ENCODE measurements around the gene NUDT2.
"Not testable (repeated sequence)": the region's sequence is repeated elsewhere in the genome, so short reads cannot be mapped to it uniquely, and the experiment has no call there.

NUDT2 gene

DNA sequence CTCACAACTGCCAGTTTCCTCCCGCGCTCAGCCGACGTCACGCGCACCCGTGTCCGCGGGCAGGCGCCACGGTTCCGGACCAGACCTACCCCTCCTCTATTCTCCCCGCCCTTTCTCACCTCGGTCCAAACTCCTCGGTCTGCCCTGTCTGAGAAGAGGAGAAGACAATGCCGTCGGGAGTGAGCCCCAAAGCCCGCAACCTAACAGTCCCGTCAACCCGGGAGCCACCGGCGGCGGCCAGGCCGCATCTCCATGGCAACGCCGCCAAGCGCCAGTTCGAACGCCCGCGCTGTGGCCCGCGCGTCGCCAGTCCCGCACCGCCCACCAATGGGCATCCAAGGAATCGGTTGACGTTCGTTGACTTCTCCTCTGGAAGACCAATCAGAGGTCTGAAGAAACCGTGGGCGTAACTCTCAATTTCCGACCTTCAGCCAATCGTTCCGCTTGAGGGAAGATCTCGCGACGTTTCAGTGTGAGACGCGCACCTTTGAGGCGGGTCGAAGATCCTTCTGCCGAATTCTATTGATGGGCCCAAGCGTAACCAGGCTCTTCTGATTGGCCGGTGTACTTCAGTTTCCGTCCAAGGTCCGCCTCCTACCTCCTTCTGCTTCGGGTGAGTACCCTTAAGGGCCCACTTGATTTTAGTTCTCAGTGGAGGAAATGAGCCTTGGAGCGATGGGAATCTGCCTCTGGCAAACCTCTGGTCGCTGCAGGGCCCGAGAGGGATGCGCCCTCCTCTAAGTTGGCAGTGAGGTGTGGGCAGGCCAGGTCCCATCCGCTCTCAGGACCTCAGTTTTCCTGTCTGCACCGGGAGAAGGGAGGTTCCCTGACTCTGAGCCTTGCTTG lies at the start of gene NUDT2, which contains the start of gene KIF24:
Gene NUDT2, plus strand, starts transcription at position 583 of the 846 bp plus-strand sequence. CDS start 9,471 bp downstream, outside the sequence.
Gene KIF24, minus strand, starts transcription at position 282 of the 846 bp plus-strand sequence. CDS start 17,922 bp downstream, outside the sequence.
- DNase-seq, result peak; percentile 87 to 98 (median 96)

DNA sequence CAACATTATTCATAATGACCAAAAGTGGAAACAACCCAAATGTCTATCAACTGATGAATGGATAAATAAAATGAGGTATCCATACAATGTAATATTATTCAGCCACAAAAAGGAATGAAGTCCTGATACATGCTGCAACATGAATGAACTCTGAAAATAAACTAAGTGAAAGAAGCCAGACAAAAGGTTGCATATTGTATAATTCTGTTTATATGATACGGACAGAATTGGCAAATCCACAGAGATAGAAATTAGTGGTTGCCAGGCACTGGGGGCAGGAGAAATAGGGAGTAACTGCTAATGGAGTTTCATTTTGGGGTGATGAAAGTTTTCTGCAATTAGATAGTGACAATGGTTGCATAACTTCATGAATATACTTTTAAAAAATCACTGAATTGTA lies 47.3 kb upstream of the NUDT2 start:
- no peak for DNase-seq

DNA sequence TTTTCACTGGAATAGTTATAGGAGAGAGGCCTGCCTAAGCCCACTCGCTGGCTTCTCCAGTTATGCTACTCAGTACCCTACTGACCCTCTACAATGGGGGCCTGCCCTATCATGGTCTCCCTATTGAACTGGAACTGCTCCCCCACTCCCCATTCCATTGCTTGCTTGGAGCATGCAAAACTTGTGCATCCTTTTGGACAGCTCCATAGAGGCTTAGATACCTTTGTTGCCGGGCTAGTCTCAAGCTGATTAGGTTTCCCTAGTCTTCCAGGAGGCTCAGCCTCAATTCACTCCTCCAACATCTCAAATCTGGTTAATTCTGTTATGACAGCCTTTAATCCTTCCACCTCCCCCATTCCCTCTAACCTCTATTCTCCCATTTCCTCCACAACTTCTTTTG lies 40.2 kb upstream of the NUDT2 start:
- DNase-seq, result no peak

DNA sequence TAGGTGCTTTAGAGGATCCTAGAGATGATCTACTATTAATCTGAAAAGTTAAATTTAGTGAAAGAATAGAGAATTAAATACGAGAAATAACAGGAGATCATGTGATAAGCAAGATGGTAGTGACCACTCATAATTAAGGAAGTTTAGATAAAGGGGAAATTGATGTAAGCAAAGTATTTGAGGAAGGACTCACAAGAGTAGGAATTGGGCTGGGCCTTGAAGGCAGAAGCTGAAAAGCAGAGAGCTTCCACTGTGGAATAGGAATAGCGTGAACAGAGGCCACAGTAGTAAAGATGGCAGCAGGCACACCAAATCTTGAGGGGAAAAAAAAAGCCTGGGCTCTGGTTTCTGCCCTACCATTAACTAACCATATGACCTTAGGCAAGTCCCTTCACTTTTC lies 38.3 kb upstream of the NUDT2 start:
- no peak for DNase-seq

DNA sequence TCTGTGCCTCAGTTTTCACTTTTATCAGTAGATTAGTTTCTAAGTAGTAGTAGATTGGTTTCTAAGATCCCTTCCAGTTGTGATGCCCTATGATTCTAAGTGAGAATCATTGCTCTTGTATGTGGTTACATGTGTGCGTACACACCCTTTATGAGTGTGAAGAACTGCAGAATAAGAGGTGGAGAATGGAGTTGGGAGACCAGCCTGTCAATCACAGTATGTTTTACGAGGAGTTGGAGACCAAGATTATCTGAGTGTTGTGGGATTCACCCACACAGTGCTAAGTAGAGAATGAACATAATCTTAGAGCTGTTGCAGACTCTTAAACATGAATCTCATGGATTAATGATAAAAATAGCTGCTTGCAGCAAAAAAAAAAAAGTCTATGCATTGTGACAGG lies 37.9 kb upstream of the NUDT2 start:
- DNase-seq, result no peak

DNA sequence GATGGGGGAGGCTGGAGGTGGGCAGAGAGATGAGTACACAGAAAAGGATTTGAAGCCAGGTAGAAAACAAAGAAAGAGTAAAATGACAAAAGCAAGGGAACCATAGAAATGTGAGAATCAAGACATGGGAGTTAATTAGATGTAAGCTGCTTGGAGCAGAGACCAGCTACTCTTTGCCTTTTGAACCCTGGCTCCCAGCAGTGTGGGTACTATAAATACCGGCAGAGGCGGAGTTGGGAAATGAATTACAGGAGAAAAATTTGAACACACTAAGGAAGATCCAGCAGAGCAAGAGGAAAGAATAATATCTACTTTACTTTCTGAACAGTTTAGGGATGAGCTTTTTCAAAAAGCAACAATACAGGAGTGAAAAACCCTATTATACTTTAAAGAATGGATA lies 36.8 kb upstream of the NUDT2 start:
- DNase-seq, result no peak

DNA sequence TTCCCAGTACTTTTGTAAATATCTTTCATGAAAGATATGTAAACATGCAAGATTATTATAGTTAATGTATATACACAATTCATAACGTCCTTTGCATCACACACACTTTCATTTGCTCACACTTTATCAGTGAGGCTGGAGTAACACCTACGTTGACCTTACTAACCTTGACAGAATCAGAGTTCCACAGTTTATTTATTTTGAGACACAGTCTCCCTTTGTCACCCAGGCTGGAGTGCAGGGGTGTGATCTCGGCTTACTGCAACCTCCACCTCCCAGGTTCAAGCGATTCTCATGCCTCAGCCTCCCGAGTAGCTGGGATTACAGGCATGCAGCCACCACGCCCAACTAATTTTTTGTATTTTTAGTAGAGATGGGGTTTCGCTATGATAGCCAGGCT lies 28.3 kb upstream of the NUDT2 start:
- DNase-seq, result not testable (repeated sequence)

DNA sequence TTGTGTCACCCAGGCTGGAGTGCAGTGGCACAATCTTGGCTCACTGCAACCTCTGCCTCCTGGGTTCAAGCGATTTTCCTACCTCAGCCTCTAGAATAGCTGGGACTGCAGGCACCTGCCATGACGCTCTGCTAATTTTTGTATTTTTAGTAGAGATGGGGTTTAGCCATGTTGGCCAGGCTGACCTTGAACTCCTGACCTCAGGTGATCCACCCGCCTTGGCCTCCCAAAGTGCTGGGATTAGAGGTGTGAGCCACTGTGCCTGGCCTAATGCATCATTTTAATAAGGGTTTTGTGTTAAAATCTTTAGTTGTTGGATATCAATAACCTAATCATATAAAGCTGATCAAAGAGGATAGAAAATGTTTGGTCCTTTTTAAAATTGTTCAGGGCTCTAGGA lies 21.1 kb upstream of the NUDT2 start:
- DNase-seq, result not testable (repeated sequence)

DNA sequence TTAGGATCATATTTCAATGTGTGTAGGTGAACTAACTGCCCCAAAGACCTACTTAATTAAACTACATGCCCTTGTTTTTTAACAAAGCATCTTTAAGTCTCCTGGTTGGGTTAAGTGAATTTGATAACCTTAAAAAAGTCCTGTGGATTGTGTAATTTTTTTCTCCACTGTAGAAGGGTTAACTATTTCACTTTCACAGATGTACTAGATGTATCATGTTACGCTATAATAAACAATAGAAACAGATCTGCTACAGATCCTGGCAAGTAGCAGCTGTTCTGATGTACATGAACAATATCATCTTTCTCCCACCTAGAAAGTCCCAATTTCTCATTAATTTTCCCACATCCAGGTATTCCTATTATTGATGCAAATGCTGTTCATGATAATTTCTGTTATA lies 19.2 kb upstream of the NUDT2 start:
- DNase-seq, result no peak

DNA sequence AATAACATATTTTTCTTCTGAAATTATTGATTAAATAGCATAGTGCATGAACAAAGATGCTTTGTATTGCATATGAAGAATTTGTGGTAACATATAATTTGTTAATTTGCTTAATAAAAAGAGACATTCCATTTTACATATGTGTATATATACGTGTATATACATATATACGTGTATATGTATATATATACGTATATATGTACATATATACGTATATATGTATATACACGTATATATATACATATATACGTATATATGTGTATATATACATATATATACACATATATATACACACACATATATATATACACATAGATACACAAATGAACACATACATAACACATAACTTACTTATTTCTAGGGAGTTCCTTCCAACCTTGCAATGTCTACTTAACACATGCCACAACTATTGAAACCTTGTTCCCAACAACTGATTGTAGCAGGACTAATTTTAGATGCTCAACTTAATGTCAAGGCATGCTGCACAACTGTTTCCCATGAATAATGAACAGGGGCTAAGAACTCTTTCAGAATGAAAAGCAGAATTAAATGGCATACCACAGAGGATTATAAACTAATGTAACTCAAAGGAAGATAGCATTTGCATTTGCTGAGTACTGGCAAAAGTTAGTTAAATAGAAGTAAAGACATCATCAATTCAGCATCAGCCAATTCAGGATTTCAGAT lies 17.7 kb upstream of the NUDT2 start:
- no peak for DNase-seq

DNA sequence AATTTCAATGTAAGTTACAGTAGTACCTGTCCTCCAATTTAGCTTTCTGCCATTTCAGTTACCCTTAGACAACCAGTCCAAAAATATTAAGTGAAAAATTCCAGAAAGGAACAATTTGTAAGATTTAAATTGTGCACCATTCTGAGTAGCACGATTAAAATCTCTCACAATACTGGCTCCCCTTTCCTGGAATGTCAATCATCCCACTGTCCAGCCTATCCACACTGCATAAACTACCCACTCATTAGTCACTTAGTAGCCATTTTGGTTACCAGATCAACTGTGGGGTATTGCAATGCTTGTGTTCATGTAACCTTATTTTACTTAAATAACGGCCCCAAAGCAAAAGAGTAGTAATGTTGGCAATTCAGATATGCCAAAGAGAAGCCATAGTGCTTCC lies 11.9 kb upstream of the NUDT2 start:
- no peak for DNase-seq

DNA sequence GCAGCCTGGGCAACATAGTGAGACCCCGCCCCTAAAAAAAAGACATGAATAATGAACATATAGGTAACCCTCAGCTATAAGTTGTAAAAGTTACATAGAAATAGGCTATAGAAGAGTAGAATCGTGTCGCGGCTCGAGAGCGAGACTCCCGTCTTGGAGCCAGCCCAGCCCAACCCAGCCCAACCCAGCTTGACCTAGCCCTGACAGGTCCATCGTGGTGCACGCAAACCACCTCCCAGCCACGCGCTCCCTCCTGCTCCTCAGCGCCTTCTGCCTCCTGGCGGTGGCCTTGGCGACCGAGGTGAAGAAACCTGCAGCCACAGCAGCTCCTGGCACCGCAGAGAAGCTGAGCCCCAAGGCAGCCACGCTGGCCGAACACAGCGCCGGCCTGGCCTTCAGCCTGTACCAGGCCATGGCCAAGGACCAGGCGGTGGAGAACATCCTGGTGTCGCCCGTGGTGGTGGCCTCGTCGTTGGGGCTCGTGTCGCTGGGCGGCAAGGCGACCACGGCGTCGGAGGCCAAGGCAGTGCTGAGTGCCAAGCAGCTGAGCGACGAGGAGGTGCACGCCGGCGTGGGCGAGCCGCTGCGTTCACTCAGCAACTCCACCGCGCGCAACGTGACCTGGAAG lies 11.1 kb upstream of the NUDT2 start:
- no peak for DNase-seq

DNA sequence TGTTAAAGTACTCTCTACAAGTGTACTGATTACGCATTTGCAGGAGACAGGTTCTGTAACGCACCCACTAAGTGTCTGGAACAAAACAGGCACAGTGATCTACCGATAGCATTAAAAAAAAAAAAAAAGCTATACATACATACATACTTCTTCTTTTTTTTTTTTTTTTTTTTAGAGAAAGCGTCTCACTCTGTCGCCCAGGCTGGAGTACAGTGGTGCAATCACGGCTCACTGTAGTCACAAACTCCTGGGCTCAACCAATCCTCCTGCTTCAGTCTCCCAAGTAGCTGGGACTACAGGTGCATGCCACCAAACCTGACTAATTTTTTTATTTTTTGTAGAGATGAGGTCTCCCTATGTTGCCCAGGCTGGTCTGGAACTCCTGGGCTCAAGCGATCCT lies 7.9 kb upstream of the NUDT2 start:
- no peak for DNase-seq

DNA sequence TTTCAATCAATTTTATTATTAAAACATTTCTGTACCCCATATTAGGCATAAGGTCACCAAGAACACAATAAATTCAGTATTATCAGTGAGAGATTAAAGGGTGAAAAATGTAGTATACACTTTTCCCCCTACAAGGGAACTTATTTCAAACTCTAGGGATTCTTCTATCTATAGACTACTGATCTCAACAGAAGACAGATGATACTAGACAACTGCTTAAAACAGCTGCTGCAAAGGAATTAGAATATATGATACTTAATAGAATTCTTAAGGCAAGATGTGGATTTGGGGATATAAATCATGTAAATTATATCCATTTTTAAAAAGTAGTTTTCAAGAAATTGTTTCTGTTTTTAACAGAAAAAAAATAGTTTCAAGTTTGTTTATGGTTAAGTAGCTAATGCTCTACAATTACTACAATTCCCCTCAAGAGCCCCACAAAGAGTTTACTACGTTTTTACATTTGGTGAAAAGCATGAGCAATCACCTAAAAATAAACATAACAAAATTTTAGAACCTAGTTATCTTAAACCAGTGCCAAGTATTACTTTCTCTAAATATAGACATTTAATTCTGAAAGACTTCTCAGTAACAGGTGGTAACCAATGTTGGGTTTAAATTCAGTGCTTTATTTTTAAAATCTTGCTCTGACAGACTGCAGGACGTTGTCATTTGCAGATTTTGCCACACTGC lies 6.3 kb upstream of the NUDT2 start:
- no peak for DNase-seq

DNA sequence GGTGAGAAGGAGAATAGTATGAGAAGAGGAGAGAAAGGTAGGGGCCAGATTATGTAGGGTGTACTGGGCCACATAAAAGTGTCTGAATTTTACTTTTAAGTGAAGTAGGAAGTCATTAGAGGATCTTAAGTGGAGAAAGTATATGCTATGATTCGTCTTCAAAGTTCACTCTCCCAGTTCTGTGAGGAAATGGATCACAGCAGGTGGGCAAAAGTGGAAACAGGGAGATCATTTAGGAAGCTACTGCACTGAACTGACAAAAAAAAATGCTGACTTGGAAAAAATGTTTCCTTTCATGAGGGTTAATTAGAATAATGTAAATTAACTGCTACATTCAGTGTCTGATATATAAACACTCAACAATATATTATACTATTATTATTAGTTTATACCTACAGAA lies 2.7 kb upstream of the NUDT2 start:
- no peak for DNase-seq

DNA sequence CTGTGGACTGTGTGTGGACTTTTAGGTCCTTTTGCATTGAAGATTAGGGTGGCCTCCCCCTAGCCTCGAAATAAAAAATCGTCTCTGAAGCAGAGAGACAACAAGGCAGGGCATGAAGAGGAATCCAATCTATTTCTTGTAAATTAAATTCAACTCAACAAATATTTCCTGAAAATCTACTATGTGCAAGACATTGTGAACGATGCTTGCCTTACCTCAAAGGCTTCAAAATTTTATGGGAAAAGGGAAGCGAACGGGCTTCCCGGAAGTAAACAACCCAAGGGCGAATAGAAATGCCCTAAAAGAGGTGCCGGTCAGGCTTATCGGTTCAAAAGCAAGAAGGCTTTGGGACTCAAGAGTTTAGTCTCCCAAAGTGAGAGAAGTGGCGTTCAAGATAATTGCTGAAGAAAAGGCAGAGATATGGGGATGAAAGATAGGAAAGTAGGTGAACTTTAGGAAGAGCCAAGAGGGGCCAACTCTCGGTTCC lies 826 bp upstream of the NUDT2 start:
- DNase-seq, result no peak

DNA sequence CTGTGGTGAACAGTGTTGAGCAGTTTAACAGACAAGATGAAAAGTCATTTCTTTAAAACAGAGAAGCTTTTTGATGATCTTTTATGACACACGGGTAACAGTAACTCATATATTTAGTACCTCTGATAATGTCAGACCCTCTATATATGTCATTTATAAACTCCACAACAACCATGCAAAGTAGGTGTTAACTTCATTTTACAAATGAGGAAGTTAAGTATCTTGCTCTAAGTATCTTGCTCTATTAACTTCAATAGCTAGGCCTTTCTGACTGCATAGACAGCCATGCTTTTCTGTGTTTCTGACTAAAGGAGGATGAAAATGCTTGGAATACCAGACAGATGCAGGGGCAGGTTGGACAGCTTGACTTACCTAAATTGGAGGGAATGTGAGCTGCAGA lies 1.8 kb downstream of the NUDT2 start:
- no peak for DNase-seq

DNA sequence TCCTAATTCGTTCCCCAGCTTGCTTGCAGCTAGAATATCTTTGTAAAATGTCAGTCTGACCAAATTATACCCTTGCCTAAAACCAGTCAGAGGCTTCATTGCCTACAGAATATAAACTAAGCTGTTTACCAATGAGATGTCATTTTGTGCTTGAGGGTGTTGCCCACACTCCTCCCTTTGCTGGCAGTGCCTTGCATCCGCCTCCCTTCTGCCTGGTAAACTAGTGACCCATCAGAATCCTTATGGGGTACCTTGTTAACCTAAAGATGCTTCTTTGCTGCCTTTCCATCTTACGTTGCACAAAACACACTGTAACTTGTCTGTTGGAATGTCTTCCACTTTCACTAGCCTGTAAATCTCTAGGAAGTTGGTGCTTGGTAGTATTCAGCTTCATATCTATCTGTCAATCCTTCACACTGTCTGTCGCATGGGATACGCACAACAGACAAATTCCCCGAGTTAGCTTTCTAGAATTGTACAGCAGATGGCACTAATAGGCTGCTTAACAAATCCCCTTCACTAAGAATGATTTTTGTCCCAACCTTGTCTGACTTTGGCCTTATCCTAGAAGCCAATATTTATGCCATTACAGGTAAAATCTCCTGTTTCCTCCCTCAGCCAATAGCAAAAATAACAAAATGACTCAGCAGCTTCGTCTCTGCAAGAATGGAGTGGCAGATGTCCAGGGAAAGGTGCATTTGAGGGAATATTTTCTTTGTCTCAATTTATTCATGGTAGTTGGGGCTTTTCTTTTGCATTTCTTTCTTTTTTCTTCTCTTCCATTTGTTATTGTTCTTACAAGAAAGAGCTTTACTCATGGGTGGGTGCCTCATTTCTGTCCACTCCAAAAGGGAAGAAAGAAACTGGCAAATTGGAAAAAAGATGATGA lies 3.0 kb downstream of the NUDT2 start:
- peak in 3 of 6 experiments; percentile 2 to 41 (median 33) for DNase-seq

DNA sequence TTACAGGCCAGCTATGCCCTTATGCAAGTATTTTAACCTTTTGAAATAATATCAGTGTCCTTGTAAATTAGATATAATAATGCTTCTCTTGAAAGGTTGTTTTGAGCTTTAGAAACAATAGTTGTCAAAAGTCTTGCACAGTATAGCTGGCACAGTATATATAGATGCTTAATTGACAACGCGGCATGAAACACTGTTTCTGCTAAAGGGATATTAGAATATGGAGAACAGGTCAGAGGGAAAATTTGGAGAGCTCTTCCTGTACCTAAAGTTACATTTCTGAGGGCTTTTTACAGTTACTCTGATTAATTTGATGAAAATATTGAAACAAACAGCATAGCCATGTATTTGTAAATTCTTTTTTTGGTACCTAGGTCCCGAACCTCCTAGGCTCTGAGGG lies 4.5 kb downstream of the NUDT2 start:
- no peak for DNase-seq

DNA sequence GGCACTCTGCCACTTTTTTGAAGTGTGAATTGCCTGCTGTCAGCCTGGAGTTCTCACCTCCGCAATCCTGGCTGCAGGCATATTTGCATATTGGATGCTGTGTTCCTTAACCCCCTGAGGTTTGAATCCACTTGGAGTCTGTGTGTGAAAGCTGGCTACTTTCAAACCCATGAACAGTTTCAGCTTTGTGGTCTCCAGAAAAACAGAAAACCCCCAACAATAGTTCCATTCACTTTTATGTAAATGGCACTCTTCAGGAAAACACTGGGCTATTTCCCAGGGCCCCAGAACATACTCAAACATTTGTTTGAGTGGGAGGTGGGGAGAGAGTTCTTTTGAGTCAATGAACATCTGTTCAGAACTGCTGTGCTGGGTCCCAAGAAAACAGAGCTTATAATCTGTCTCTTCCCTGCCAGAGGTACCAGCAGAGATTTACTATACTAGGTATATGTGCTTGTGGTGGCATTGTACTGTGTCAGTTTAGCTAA lies 5.0 kb downstream of the NUDT2 start:
- no peak for DNase-seq

DNA sequence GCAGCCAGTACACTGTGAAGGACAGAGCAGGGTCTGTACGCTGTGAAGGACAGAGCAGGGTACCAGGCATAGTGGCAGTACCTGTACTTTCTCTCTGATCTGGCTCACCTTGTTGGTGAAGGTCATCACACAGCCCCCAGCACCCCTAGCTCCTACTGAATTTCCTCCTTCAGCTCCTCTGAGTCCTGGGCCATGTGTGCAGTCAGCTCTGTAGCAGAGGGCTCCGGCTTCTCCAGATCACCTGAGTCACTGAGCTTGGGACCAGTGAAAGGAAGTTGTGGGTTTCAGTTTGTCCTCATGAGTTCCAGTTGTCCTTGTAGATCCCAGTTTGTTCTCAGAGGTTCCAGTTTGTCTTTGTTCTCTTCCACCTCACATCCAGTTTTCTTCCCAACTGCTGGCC lies 5.5 kb downstream of the NUDT2 start:
- no peak for DNase-seq

DNA sequence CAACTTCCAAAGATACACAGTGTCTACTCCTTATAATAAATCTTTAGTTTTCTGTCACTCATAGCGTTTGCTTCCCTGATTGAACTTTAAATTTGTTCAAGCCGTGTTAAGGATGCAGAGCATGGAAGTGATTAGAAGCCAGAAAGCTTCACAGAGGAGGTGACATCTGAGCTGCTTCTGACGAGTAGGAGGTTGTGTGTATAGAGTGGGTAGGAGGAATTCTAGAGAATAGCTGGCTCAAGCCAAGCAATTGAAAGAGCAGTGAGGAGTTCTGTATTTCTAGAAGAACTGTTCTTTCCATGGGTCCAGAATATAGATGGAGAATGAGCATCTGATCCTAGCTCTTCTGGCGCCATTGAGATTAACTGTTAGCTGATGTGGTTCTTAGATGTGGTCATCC lies 6.0 kb downstream of the NUDT2 start:
- no peak for DNase-seq
